Measurements from ENCODE around the gene CAV2.

GRCh38 chr7:116541951-116542350, 42.4 kb downstream of the CAV2 start:
- TF ChIP-seq, protein P1, sequence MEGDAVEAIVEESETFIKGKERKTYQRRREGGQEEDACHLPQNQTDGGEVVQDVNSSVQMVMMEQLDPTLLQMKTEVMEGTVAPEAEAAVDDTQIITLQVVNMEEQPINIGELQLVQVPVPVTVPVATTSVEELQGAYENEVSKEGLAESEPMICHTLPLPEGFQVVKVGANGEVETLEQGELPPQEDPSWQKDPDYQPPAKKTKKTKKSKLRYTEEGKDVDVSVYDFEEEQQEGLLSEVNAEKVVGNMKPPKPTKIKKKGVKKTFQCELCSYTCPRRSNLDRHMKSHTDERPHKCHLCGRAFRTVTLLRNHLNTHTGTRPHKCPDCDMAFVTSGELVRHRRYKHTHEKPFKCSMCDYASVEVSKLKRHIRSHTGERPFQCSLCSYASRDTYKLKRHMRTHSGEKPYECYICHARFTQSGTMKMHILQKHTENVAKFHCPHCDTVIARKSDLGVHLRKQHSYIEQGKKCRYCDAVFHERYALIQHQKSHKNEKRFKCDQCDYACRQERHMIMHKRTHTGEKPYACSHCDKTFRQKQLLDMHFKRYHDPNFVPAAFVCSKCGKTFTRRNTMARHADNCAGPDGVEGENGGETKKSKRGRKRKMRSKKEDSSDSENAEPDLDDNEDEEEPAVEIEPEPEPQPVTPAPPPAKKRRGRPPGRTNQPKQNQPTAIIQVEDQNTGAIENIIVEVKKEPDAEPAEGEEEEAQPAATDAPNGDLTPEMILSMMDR (conservative IDR thresholded peaks at IDR 0.05) = no peak
- TF ChIP-seq EZH2 (IDR thresholded peaks at IDR 0.05; ENCODE audit: low read depth) = no peak
